GM12878 (cell line): ENCODE data around the gene TXNRD1. TPM values are rescaled to one million over a fixed set of nuclear protein-coding genes. Genes with fewer than 3 reads are reported as not detected.

Experiments
- ATAC-seq: fragments of 200-7000 bp; cut with Tn5 transposase; 3 replicates; pipeline ENCODE4 v1.9.1; 2020; ENCODE audit warnings: mild to moderate bottlenecking, moderate library complexity
- BruUV-seq: library from RNA; stranded (reverse); fragments of 400-500 nt; replicated peaks from 2 replicates; lab custom pipeline; 2021; lab: Mats Ljungman, UMichigan
- CTCF ChIA-PET: fragments of 300-600 bp; sonication (Branson Sonifier 250); formaldehyde crosslinking; extraction: SDS; loops from one replicate; lab custom pipeline; 2021; ENCODE audit warnings: inconsistent platforms; lab: Yijun Ruan, JAX
- POLR2A ChIA-PET: fragments of 350-600 bp; formaldehyde crosslinking; extraction: SDS; loops from one replicate; lab custom pipeline; 2021; ENCODE audit warnings: inconsistent platforms; lab: Charles Lee
- RAD21 ChIA-PET: fragments of 300-600 bp; sonication (Branson Sonifier 250); formaldehyde crosslinking; loops from one replicate; lab custom pipeline; 2023; ENCODE audit warnings: antibody characterized with exemption; ENCODE audit not compliant: unreplicated experiment; lab: Charles Lee
- SMC1A ChIA-PET: fragments of 300-600 bp; sonication (Branson Sonifier 250); formaldehyde crosslinking; loops from one replicate; lab custom pipeline; 2023; ENCODE audit not compliant: unreplicated experiment, uncharacterized antibody; lab: Charles Lee
- DNase-seq: peaks from one replicate; pipeline ENCODE4 v3.0.0-alpha.2; 2011; ENCODE audit warnings: low read depth, low spot score
- FAIRE-seq: peaks from 3 replicates; lab custom pipeline; 2011; peaks lifted over from hg19 to GRCh38; lab: Jason Lieb, UNC
- H2AFZ ChIP-seq: 2 replicates; pipeline ENCODE4 v1.6.0; 2011; ENCODE audit warnings: low read depth, low read length, control low read depth; ENCODE audit not compliant: control insufficient read depth
- H3K27ac ChIP-seq: 2 replicates; pipeline ENCODE4 v1.5.1; 2011; ENCODE audit warnings: control low read depth; ENCODE audit not compliant: control insufficient read depth, insufficient read depth
- H3K27me3 ChIP-seq, 2 experiments: replicated peaks in 1 of 2; 2 replicates each; pipeline versions ENCODE4 v1.6.0 to v1.6.1; 2011; ENCODE audit warnings: low read length in 1 of 2; ENCODE audit not compliant: control insufficient read depth in 2 of 2, insufficient read depth in 2 of 2
- H3K36me3 ChIP-seq, 2 experiments: 2 replicates each; pipeline ENCODE4 v1.5.1; 2011; ENCODE audit warnings: low read length in 1 of 2; ENCODE audit not compliant: control insufficient read depth in 2 of 2, insufficient read depth in 2 of 2
- H3K4me1 ChIP-seq: 2 replicates; pipeline ENCODE4 v1.6.1; 2011; ENCODE audit warnings: mild to moderate bottlenecking, low read length, moderate library complexity, mixed read lengths; ENCODE audit not compliant: control insufficient read depth, insufficient read depth
- H3K4me2 ChIP-seq: 2 replicates; pipeline ENCODE4 v1.6.0; 2011; ENCODE audit warnings: control low read depth; ENCODE audit not compliant: control insufficient read depth, insufficient read depth
- H3K4me3 ChIP-seq: fragments of 200-600 bp; sonication (generic); 2 replicates; pipeline ENCODE4 v1.5.1; 2016
- H3K79me2 ChIP-seq: 2 replicates; pipeline ENCODE4 v1.6.0; 2011; ENCODE audit warnings: low read length; ENCODE audit not compliant: control insufficient read depth, insufficient read depth
- H3K9ac ChIP-seq: 2 replicates; pipeline ENCODE4 v1.8.0; 2011; ENCODE audit warnings: low read length, control low read depth, mixed read lengths; ENCODE audit not compliant: control insufficient read depth, insufficient read depth
- H3K9me3 ChIP-seq: replicated peaks from 3 replicates; pipeline ENCODE4 v1.5.1; 2011; ENCODE audit warnings: mild to moderate bottlenecking, low read length; ENCODE audit not compliant: control insufficient read depth, insufficient read depth
- H4K20me1 ChIP-seq: 2 replicates; pipeline ENCODE4 v1.6.0; 2011; ENCODE audit not compliant: control insufficient read depth, insufficient read depth
- ATF2 ChIP-seq: IDR thresholded peaks from 2 replicates; pipeline ENCODE4 v1.6.1; 2012; ENCODE audit warnings: low read length, inconsistent platforms
- GATAD2B ChIP-seq: fragments of 450-650 bp; conservative IDR thresholded peaks from 2 replicates; pipeline ENCODE4 v1.6.1; 2017; ENCODE audit warnings: low read depth, mild to moderate bottlenecking, moderate library complexity
- HDAC6 ChIP-seq: fragments of 200-600 bp; sonication (generic); IDR thresholded peaks from one replicate; pipeline ENCODE4 v1.8.0; 2017; ENCODE audit warnings: antibody characterized with exemption; ENCODE audit not compliant: unreplicated experiment
- IRF4 ChIP-seq: IDR thresholded peaks from 2 replicates; pipeline ENCODE4 v1.6.1; 2011; ENCODE audit warnings: low read depth, low read length
- STAT1 ChIP-seq: fragments of 450-650 bp; conservative IDR thresholded peaks from 2 replicates; pipeline ENCODE4 v1.6.1; 2014; ENCODE audit warnings: antibody characterized with exemption, mild to moderate bottlenecking
- TAF1 ChIP-seq: IDR thresholded peaks from 2 replicates; pipeline ENCODE4 v1.6.1; 2011; ENCODE audit warnings: mild to moderate bottlenecking, low read depth, low read length, borderline replicate concordance
- TARDBP ChIP-seq: IDR thresholded peaks from 2 replicates; pipeline ENCODE4 v1.6.1; 2016; ENCODE audit warnings: borderline replicate concordance
- ZBTB11 ChIP-seq: fragments of 450-650 bp; formaldehyde crosslinking; IDR thresholded peaks from 2 replicates; pipeline ENCODE4 v1.5.0; 2022; ENCODE audit warnings: mild to moderate bottlenecking, missing genetic modification characterization
- WGBS: methylation state at CpG from one replicate; pipeline ENCODE4 v1.1.6; 2016; ENCODE audit warnings: low lambda C conversion rate; ENCODE audit not compliant: insufficient replicate concordance, insufficient coverage; ENCODE audit errors: missing lambda C conversion rate; 5-methylcytosine and 5-hydroxymethylcytosine counted together
- in situ Hi-C: fragments of 300-500 bp; cut with MboI; formaldehyde crosslinking; loops from 9 replicates; pipeline ENCODE4 v1.14.3; 2018; ENCODE audit warnings: mixed read lengths
- intact Hi-C: fragments of 100-400 bp; cut with micrococcal nuclease; formaldehyde crosslinking; loops from one replicate; pipeline ENCODE4 v1.14.2; 2022; ENCODE audit not compliant: unreplicated experiment
- polyA plus RNA-seq, 11 experiments: library from polyadenylated mRNA; depleted of rRNA in 4 of 11; unstranded in 6 of 11; stranded (reverse) in 5 of 11; fragments of >200 nt; fragmentation: Nextera tagmentation in 4 of 11; fragmentation: Illumina TruSeq in 1 of 11; extraction: Ambion mirVana in 4 of 11; extraction: Trizol in 1 of 11; gene quantifications; 1 replicate in 1 of 11; 2 replicates in 10 of 11; pipeline versions ENCODE4 v1.2.1 to v1.2.3, GENCODE V29; 2011 to 2016; ENCODE audit warnings: inconsistent platforms in 2 of 11, missing spikeins in 2 of 11, low read depth in 1 of 11
- total RNA-seq, 4 experiments: library from RNA; depleted of rRNA in 3 of 4; stranded (reverse); fragments of >200 nt in 3 of 4; fragmentation: Illumina TruSeq in 1 of 4; extraction: Trizol in 1 of 4; gene quantifications; 2 replicates each; pipeline versions ENCODE4 v1.2.1 to v1.2.3, GENCODE V29; 2013 to 2021

TXNRD1 gene
- total and polyA plus RNA-seq, 10 of the 15 experiments (the other 5 are each of a cell fraction or from before 2014, with no cell fraction given) = 52.6 to 84.6 (median 67.8) TPM

GRCh38 chr12:104354167-104354867 is 138.7 kb downstream of the TXNRD1 start:
- intact Hi-C loops = loop anchor here (10.0 kb wide), 2 partner anchors 300 to 470 kb away; partner anchors contain the start of gene GLT8D2
- in situ Hi-C loops = no loop called here

More at GRCh38 chr12:104354167-104354867, 138.7 kb downstream of the TXNRD1 start:
- Histone ChIP-seq H3K27me3 (no peaks in the 10 kb centered on the region), H3K9me3 (no peaks in the 10 kb centered on the region)
- no peak for FAIRE-seq
- TF ChIP-seq TAF1 (no peak), ATF2 (no peak), STAT1 (no peak), ZBTB11 (CRISPR knock-in tag) (no peak), IRF4 (no peak), TARDBP (no peak), HDAC6 (no peak), GATAD2B (no peak)
- TF ChIP-seq, all 136 proteins: peak for 0
- Histone ChIP-seq H3K4me3 (no peak overlapping the region), H2AFZ (no peak overlapping the region), H4K20me1 (no peaks in the 10 kb centered on the region), H3K79me2 (no peaks in the 10 kb centered on the region), H3K4me1 (peaks cover 9% of the 10 kb centered on the region), H3K4me2 (no peak overlapping the region), H3K27ac (no peak overlapping the region), H3K36me3 (peaks cover 4 to 20% of the 10 kb centered on the region in 2 experiments), H3K9ac (no peak overlapping the region)
- no peak for DNase-seq
- BruUV-seq = no TSS peak
- WGBS = 82% methylated on average over 6 of the region's 6 CpGs
- ChIA-PET SMC1A (interaction anchor here (2.2 kb wide), 1 partner anchor 138 kb away, joined by 6 read pairs; no protein-coding TSS in a partner anchor), CTCF (interaction anchor here (1.3 to 1.4 kb wide), 3 partner anchors 15 to 470 kb away, joined by 3 to 5 read pairs (median 4); no protein-coding TSS in a partner anchor), RAD21 (interaction anchor here (1.6 kb wide), 1 partner anchor 66 kb away, joined by 6 read pairs; no protein-coding TSS in a partner anchor), POLR2A (no interaction called here)
- no peak for ATAC-seq
